Activated T-cell treated with anti-CD3 and anti-CD28 coated beads for 4 hours (primary cell): ENCODE results near the gene TP53.

Source experiments
- DNase-seq: peaks from one replicate; pipeline ENCODE4 v3.0.0-alpha.2; 2020

TP53 gene

DNA sequence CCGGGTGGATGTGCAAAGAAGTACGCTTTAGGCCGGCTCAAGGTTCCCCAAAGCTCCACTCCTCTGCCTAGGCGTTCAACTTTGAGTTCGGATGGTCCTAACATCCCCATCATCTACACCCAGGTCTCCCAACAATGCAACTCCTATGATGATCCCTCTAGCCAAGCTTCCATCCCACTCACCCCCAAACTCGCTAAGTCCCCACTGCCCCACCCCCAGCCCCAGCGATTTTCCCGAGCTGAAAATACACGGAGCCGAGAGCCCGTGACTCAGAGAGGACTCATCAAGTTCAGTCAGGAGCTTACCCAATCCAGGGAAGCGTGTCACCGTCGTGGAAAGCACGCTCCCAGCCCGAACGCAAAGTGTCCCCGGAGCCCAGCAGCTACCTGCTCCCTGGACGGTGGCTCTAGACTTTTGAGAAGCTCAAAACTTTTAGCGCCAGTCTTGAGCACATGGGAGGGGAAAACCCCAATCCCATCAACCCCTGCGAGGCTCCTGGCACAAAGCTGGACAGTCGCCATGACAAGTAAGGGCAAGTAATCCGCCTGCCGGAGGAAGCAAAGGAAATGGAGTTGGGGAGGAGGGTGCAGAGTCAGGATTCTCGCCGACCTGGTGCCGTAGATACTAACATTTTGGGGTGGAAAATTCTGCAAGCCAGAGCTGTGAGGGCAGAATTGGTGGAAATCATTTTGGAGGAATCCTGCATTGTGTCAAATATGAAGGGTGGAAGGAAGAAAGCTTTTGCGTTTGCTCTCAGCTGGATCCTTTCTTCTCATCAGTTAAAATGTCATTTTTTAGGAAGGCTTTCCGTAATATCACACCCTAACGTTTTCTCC lies at the start of gene TP53:
TSS of gene TP53 (minus strand) at position 419 of the 836 bp plus-strand sequence. CDS start 10,896 bp downstream, outside the sequence.
- DNase-seq = peak; percentile 82

GRCh38 chr17:7732981-7733539 lies 45.8 kb upstream of the TP53 start:
- no peak for DNase-seq

DNA sequence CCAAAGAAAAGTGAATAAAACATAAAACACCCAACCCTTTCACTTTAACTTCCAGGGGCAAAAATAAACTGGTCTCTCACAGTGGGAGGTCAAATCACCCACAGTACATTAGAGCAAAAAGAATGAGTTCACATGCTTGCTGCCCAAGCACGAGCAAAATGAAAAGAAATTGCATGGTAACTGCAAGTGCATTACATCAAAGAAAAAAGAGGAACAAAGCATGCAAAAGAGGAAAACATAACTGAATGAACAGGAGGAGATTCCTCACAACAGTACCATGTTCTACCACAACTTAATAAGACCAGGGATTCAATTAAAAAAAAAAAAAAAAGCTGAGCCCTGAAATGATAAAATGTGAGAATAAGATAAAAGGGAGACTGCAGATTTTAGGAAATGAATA lies 42.5 kb upstream of the TP53 start:
- DNase-seq = no peak

DNA sequence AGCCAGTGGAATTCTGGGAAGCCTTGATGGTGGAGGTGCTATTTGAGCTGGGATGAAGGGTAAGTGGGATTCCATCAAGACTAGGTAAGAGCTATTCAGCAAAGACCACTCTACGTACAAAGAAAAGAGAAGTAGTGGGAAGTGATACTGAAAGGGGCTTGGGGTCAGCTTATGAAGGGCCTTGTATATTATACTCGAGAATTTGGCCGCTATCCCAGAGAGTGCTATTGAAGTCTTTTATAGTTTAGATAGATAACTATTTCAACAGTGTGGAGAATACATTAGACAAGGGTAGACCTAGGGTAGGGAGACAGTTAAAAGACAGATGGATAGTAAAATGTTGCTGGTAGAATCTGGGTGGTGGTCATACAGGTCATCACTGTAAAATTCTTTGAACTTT lies 40.6 kb upstream of the TP53 start:
- DNase-seq = no peak

GRCh38 chr17:7721612-7722011 lies 34.3 kb upstream of the TP53 start:
- no peak for DNase-seq

GRCh38 chr17:7720125-7720524 lies 32.8 kb upstream of the TP53 start:
- no peak for DNase-seq

DNA sequence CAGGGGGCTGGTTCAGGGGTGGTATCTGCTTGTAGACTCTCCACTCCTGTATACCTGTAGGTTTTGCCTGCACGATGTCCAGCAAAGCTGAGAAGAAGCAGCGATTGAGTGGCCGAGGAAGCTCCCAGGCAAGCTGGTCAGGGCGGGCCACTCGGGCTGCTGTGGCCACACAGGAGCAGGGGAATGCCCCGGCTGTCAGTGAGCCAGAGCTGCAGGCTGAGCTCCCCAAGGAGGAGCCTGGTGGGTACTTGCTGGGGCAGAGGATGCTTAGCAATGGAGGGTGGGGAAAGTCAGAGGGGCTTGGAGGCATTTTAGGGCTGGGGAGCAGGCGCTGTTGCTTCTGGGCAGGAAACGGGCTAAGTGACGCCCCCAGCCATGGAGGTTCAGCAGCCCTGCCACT lies 32.4 kb upstream of the TP53 start:
- no peak for DNase-seq

DNA sequence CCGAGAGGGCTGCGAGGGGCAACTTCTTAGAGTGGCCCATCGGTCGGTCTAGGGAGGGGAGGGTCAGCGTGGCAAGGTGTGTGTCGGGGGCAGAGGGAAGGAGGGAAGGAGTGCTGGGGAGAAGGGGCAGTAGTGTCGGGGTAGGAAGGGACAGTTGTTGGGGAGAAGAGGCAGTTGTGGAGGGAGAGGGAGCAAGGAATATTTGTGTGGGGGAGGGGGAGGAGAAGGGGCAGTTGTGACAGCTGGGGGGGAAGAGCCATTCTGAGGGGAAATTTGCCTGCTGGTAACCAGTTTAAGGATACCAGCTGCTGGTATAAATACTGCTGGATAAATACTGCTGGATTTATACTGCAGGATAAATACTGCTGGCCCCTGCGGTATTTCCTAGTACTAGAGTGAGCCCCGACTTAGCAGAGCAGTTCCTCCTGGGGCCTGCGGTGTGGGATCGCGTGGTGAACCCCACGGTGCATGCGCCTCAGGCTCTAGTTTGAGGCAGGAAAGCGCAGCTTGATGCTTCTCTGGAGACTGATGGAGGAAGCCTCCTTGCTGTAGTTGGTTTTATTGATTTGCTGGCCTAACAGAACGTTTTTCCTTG lies 30.6 kb upstream of the TP53 start:
- no peak for DNase-seq

- no peak for DNase-seq
Observed at GRCh38 chr17:7716901-7717755, 29.8 kb upstream of the TP53 start, which contains the start of gene DNAH2. TSS of gene DNAH2 (plus strand) at chr17:7717744. CDS start at chr17:7719735, 1,991 bp downstream.

DNA sequence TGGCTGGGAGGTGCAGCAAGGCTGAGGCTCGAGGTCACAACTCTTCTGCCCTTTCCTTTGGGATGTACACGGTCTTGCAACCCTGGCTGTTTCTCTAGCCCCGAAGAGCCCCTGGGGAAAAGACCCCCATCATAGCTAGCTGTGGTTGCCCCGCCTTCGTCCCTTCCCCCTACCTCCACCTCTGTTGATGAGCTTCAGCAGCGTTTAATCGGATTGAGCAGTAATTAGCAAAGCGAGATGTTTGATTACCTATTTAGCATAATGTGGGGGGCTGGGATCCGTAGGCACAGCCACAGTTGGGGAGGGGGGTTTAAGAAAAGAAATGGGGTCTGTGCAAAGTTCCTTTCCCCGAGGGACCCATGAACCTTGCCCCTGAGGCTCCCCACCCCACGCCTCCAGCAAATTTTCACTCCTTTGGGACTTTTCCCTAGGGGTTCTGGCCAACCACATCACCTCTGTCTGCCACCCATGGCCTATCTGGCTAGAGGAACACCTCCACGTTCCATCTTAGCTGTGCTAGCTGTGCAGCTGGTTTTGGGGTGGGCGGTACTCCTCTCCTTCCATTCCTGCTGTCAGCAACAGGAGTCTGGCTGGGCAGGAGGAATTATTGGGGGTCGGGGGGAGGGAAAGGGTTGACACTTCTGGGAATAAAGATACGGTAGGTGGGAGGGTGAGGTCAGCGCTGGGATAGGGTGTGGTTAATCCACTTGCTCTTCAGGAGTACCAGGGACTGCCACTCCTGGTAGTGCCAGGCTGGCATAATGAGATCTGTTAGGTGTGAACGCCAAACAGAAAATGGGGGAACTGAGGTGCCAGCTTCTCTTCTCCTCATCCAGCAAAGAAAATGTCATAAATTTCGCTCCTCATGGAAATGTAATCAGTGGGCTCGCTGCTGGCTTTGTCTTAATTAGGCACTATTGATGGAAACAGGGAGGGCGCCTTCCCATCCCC lies 28.9 kb upstream of the TP53 start:
- no peak for DNase-seq

- no peak for DNase-seq
Observed at GRCh38 chr17:7714721-7715594, 27.7 kb upstream of the TP53 start.

DNA sequence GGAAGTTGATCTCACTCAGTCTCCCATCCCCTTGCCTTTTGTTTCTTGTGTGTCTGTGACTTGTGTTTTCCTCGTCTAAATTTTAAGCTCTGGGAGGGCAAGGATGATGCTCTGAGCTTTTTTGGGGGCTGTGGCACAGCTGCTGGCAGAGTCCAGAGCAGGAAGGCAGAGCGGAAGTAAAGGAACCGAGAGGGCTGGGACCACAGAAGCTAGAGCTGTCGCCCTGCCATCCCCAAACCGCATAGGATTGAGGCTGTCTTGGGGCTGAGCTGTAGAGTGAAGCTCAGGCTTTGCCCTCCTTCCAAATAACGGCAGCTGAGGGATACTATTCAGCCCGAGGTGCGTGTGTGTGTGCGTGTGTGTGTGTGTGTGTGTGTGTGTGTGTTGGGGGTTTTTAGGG lies 26.5 kb upstream of the TP53 start:
- DNase-seq = no peak

DNA sequence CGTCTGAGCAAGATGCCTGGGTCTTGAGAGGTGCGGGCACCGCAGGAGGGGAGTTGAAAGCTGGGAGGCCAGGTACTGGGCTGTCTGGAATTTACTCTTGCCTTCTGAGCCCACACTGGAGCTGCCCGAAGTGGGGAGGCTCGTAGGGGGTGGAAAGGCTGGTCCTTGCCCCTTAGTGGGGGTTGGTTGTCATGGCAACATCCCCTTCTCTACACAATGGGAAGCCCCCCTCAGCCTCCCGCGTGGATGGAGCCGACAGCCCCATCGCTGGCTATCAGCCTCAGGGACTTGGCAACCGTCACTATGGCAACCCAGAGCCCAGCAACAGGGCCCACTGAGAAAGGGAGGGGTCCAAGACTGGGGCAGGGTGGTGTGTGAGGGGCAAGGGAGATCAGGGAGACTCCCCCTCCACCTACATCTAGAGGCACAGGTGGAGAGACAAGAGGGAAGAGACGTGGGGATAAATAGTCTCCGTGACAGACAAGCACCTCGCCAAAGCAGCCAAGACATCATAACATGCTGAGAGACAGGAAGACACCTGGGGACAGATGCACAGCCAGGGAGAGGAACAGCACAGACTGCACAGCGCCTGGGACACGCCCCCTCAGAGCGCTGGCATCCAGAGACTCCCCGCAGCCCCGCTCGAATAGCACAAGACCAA lies 25.0 kb upstream of the TP53 start:
- no peak for DNase-seq

DNA sequence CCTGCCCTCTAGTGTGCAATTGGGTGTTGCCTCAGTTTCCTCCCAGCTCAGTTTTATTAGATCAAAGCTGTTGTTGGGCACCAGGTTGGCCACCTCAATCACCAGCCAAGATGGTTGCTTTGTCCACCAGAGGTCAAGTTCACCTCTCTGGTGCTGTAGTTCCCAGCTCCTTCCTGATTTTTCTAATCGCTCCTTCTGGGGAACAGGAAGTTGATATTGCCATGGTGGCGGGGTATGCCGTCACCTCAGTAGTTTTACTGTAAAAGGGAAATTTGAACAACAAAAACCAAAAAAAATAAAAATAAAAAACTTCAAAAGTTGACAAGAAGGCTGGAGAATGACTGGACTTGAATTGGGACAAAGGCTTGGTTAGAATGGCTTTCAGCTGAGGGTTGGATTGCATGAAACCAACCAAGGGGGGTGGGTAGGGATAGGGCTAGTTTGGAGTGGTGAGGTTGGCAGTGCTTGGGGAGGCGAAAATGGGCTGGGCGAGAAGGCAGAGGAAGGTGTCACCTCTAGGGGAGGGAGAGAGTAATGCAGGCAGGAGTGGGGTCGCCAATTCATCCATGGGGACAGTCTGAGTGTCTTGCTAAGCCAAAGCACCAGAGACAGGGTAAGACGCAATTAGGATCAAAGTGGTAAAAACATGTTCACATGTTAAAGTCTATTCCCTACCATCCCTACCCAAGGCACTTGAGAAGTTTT lies 23.9 kb upstream of the TP53 start:
- no peak for DNase-seq

DNA sequence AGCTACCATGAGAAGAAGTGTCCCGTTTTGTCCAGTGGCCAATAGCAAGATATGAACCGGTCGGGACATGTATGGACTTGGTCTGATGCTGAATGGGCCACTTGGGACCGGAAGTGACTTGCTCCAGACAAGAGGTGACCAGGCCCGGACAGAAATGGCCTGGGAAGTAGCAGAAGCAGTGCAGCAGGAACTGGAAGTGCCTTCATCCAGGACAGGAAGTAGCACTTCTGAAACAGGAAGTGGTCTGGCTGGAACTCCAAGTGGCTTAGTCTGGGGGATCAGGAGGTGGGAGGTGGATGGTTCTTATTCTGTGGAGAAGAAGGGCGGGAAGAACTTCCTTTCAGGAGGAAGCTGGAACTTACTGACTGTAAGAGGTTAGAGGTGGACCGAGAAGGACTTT lies 23.0 kb upstream of the TP53 start:
- DNase-seq = no peak

- DNase-seq = no peak
Observed at GRCh38 chr17:7709031-7709430, 21.7 kb upstream of the TP53 start.

GRCh38 chr17:7707858-7708750 lies 20.8 kb upstream of the TP53 start:
- no peak for DNase-seq

- DNase-seq = no peak
Observed at GRCh38 chr17:7707446-7707845, 20.2 kb upstream of the TP53 start.
